DMS79 (cell line): ENCODE results near the gene FLII.
"Not testable (repeated sequence)": the region's sequence is repeated elsewhere in the genome, so short reads cannot be mapped to it uniquely, and the experiment has no call there.

ENCODE experiments used
- DNase-seq: peaks from one replicate; lab custom pipeline; 2025; lab: John Stamatoyannopoulos, UW

FLII gene

DNA sequence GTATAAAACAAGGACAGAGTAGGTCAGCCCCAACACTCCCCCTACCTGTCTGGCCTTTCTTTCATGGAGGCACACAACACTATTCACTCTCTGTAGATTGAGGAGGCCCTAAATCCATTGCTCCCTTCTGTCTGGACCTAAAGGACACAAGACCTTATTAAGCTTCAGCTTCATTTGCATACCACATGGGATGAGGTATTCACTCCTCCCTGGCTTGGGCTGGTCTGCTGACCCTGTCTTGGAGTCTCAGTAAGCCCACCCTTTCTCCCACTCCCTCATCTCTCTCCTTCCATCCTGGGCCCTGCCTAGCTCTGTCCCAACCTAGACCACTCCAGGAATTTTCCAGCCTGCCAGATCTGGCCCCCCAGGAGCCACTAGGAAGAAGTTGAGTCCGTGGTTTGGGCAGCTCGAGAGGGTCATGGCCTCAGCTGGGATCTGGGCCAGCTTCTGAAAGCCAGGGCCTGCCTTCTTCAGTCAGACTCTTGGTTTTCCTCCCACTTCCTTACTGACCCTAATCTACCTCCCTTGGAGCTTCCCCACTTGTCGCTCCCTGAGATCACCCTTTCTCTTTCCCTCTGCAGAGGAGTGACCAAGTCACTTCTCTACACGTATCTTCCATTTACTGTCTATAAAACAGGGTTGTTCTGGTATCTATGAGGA, 39.7 kb downstream of the FLII start:
- DNase-seq = no peak

- DNase-seq = peak; percentile 11
Observed at GRCh38 chr17:18217412-18218015, 41.0 kb downstream of the FLII start.

DNA sequence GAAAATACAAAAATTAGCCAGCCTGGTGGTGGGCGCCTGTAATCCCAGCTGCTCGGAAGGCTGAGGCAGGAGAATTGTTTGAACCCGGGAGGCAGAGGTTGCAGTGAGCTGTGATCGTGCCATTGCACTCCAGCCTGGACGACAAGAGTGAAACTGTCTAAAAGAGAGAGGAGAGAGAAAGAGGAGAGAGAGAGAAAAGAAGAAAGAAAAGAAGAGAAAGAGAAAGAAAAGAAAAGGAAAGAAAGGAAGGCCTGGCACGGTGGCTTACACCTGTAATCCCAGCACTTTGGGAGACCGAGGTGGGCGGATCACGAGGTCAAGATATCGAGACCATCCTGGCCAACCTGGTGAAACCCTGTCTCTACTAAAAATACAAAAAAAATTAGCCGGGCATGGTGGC, 41.6 kb downstream of the FLII start:
- DNase-seq = not testable (repeated sequence)

DNA sequence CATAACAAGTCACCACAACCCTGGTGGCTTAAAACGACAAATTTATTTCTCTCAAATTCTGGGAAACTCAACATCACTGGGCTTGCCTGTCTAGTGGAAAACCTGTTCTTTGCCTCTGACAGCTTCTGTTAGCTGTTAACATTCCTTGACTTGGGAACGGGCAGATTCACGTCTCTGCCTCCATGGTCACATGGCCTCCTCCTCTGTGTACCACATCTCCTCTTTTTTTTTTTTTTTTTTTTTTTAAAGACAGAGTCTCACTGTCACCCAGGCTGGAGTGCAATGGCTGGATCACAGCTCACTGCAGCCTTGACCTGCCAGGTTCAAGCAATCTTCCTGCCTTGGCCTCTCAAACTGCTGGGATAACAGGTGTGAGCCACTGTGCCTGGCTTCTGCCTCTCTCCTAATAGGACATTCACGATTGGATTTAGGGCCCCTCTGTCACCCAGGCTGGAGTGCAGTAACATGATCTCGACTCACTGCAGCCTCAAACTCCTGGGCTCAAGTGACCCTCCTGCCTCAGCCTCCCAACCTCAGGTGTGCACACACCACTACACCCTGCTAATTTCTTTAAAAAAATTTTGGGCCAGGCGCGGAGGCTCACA, 44.8 kb downstream of the FLII start:
- DNase-seq = no peak

GRCh38 chr17:18208092-18208491, 50.4 kb downstream of the FLII start:
- DNase-seq = no peak

DNA sequence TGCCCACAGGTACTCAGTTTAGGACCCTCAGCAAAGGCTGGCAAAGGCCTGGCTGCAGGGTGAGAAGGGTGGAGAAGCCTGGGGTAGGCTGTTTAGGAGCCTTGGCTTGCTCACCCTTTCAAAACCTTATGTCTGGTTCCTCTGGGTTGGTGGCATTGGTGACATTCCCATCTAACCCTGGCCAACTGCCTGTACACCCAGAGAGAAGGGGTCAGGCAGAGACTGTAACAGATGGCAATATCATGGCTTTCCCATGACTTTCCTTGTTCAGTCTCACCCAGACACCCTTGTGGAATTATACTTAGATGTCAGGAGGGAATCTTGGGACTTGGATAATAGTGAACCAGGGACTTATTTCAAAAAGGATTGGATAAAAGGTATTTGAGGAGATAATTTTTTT, 51.6 kb downstream of the FLII start:
- DNase-seq = no peak

- no peak for DNase-seq
Observed at GRCh38 chr17:18205861-18206260, 52.7 kb downstream of the FLII start.

GRCh38 chr17:18203308-18203707, 55.2 kb downstream of the FLII start:
- DNase-seq = no peak

DNA sequence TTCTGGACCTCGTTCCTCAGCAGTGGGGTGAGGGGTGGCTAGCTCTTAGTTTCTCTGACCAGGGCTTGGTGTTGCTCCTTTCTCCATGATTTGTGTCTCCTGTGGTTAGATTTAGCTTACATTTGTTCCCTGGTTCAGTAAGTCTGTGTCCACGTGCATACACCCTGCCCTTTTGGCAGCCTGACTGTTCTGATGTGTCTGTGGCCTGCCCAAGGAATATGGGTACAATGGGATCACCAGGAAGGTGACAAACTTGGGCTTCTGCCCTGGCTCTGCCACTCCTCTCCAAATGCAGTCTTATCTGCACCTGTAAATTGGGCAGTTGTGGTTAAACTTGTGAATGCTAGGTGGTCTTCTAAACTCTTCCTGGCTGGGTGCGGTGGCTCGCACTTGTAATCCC, 57.4 kb downstream of the FLII start:
- no peak for DNase-seq

DNA sequence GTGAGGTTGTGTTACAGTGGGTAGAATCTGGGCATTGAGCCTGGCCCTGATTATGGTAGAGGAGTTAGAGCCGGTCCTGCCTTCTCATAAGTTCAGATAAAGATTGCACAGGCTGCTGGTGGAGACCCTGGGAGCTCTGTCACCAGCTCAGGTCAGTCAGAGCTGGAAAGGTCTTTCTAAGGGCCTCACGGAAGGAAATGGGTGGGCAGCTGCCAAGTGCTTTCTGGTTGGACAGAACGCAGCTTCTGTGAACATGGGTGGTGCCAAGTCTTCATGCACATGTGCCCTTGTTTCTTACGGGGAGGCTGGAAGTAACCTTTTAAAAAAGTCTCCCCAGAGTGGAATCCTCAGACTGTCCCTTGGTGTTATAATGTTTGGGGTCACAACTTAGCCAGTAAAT, 60.0 kb downstream of the FLII start:
- no peak for DNase-seq

DNA sequence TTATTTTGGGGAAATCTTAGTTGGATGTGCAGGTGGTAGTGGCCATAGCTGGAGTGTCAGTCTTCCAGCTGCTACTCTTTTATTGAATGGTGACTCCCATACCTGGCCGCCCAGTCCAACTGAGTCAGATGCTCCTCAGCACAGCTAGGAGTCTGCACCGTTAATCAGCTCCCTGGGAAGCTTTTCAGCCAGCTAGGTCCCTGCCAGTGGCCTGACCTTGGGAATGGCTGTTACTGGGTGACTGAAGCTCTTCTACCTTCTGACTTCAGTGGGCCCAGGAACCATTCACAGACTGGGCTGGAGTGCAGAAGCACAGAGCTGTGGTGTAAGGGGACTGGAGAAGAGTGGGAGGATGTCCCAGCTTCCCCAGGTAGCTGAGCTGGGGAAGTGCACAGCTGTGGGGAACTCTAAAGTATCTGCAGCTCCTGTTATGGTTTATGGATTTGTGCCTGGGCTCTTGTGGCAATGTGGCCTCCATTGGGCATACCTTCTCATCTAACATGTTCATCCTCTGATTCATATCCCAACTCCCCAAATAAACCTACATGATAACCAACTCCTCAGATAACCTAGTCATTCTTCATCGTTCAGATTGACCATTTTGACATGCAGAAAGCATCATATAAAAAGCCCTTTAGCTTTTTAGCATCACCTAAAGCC, 60.9 kb downstream of the FLII start:
- no peak for DNase-seq

DNA sequence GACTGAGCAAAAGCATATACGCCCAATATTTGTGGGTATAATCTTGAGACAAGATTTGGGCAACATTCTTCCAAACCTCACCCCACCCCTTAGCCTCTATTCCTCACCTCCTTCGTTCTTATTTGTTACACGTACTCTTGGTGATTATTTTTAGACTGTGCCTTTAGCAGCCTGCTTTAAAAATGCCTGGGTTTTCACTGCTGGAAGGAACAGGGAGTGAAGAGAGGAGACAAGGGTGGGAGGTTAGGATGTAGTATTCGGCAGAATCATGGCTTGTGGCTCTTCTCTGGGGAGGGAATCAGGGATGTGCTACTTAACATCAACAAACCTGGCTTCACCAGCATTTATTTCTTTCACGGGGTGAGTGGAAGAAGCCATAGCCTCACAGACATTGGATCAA, 63.3 kb downstream of the FLII start:
- no peak for DNase-seq
